Activated CD8-positive, alpha-beta memory T cell treated with anti-CD3 and anti-CD28 coated beads for 48 hours (primary cell): ENCODE results near the gene B4GALNT3.

Experiments
- DNase-seq, 3 experiments: peaks; one replicate each; pipeline ENCODE4 v3.0.0-alpha.2; 2020; ENCODE audit warnings: low read depth in 2 of 3, low spot score in 2 of 3

Gene B4GALNT3

GRCh38 chr12:467591-467990 lies 7.9 kb downstream of the B4GALNT3 start:
- DNase-seq, result no peak

GRCh38 chr12:468671-469389 lies 9.1 kb downstream of the B4GALNT3 start:
- DNase-seq, result no peak

- DNase-seq, result no peak
Observed at GRCh38 chr12:470133-470532, 10.4 kb downstream of the B4GALNT3 start.

- no peak for DNase-seq
Observed at GRCh38 chr12:473198-473597, 13.5 kb downstream of the B4GALNT3 start.

GRCh38 chr12:473863-474577 lies 14.3 kb downstream of the B4GALNT3 start:
- DNase-seq, result no peak

GRCh38 chr12:475286-475685 lies 15.5 kb downstream of the B4GALNT3 start:
- DNase-seq, result no peak

- DNase-seq, result no peak
Observed at GRCh38 chr12:479161-479560, 19.4 kb downstream of the B4GALNT3 start.

GRCh38 chr12:480831-481816 lies 21.4 kb downstream of the B4GALNT3 start:
- DNase-seq, result no peak

- DNase-seq, result no peak
Observed at GRCh38 chr12:482061-482460, 22.3 kb downstream of the B4GALNT3 start.

- no peak for DNase-seq
Observed at GRCh38 chr12:484096-484495, 24.4 kb downstream of the B4GALNT3 start.

GRCh38 chr12:490260-490659 lies 30.5 kb downstream of the B4GALNT3 start:
- no peak for DNase-seq

- DNase-seq, result no peak
Observed at GRCh38 chr12:495466-495865, 35.7 kb downstream of the B4GALNT3 start.

- DNase-seq, result no peak
Observed at GRCh38 chr12:496736-497135, 37.0 kb downstream of the B4GALNT3 start.

- no peak for DNase-seq
Observed at GRCh38 chr12:497501-498160, 37.9 kb downstream of the B4GALNT3 start.

GRCh38 chr12:499837-500458 lies 40.2 kb downstream of the B4GALNT3 start:
- DNase-seq, result no peak

GRCh38 chr12:501722-502447 lies 42.1 kb downstream of the B4GALNT3 start:
- no peak for DNase-seq

- DNase-seq, result no peak
Observed at GRCh38 chr12:503111-503761, 43.5 kb downstream of the B4GALNT3 start.

- DNase-seq, result no peak
Observed at GRCh38 chr12:505221-505620, 45.5 kb downstream of the B4GALNT3 start.

- no peak for DNase-seq
Observed at GRCh38 chr12:507391-507796, 47.7 kb downstream of the B4GALNT3 start.
